Measurements from ENCODE around the gene MTAP. TPM values are rescaled to one million over a fixed set of nuclear protein-coding genes. Genes with fewer than 3 reads are reported as not detected.

Gene MTAP
- total and polyA plus RNA-seq, 9 of the 15 experiments (the other 6 are each of a cell fraction or from before 2014, with no cell fraction given), result 0.07 TPM; not detected in 8

- no peaks in the 10 kb centered on the region for H4K20me1 ChIP-seq (replicated peaks; ENCODE audit: control insufficient read depth, insufficient read depth, low read length)
- TF ChIP-seq SMAD4 (CRISPR knock-in tag; conservative IDR thresholded peaks at IDR 0.05) (no peak), ARID2 (IDR thresholded peaks at IDR 0.05) (no peak), PRPF4 (IDR thresholded peaks at IDR 0.05; ENCODE audit: insufficient read depth, low read depth, low read length, poor library complexity, severe bottlenecking) (no peak), ZKSCAN8 (CRISPR knock-in tag; IDR thresholded peaks at IDR 0.05) (no peak)
- DNase-seq (ENCODE audit: extremely low read depth in 1 of 4, low spot score in 3 of 4), result no peak
- H3K36me3 ChIP-seq (ENCODE audit: control insufficient read depth, insufficient read depth, low read length), result no peaks in the 10 kb centered on the region
- H3K9me1 ChIP-seq (ENCODE audit: control insufficient read depth, insufficient read depth, low read length), result no peaks in the 10 kb centered on the region
- no peak for ATAC-seq
- CTCF ChIA-PET (ENCODE audit: low intra/inter-chr PET ratio), result no interaction called here
- H3K27ac ChIP-seq (ENCODE audit: extremely low read depth, low read depth, low read length), result no peak overlapping the region
- H3K9me3 ChIP-seq (replicated peaks; ENCODE audit: control insufficient read depth, insufficient read depth, low read depth, low read length), result no peaks in the 10 kb centered on the region
- H3K4me1 ChIP-seq (replicated peaks in 1 of 2; ENCODE audit: control insufficient read depth in 2 of 2, insufficient read depth in 2 of 2, low read length in 2 of 2), result no peaks in the 10 kb centered on the region
- no peak overlapping the region for H3K4me2 ChIP-seq (ENCODE audit: insufficient read depth, low read length)
- H3K4me3 ChIP-seq, result no peak overlapping the region
- H3K27me3 ChIP-seq (ENCODE audit: control insufficient read depth in 2 of 2, insufficient read depth in 2 of 2, low read length in 2 of 2), result no peaks in the 10 kb centered on the region
- POLR2A ChIA-PET, result no interaction called here
- WGBS (ENCODE audit: insufficient coverage, low coverage, missing lambda C conversion rate), result no CpG with 5 or more reads among the region's 1 CpG
- H3K79me2 ChIP-seq (ENCODE audit: control insufficient read depth, insufficient read depth, low read length), result no peaks in the 10 kb centered on the region
- H3K9ac ChIP-seq (ENCODE audit: insufficient read depth in 1 of 2, low read depth in 2 of 2, low read length in 2 of 2), result no peak overlapping the region
- no TSS peak for BruUV-seq (replicated peaks)
- in situ Hi-C loops (cut with MboI) (no loop called here), intact Hi-C loops (cut with micrococcal nuclease) (no loop called here)
- no peak overlapping the region for H2AFZ ChIP-seq (ENCODE audit: low read depth, low read length)
- no peak for FAIRE-seq
Measured at GRCh38 chr9:21983561-21983935, 181.1 kb downstream of the MTAP start.

DNA sequence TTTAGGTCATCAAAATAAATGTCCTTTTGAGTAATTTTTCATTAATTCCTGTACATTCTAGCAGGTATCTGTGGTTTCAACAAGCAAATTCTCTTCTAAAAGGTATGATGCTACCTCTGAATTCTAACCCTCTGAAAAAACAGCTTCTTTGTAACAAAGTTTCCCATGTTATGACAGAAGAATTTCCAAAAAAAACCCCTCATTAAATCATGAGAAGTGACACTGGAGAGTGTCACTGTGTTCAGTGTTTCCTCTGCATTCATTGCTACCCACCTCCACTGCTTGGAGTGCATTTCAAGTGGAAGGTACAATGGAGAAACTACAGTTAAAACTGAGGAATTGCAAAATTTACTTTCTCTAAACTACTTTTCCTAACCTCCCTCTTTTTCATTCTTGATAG lies 181.7 kb downstream of the MTAP start:
- FAIRE-seq (no peak), ATAC-seq (no peak), DNase-seq (ENCODE audit: extremely low read depth in 1 of 4, low spot score in 3 of 4) (no peak)
- ChIA-PET POLR2A (no interaction called here), CTCF (ENCODE audit: low intra/inter-chr PET ratio) (no interaction called here)
- Histone ChIP-seq H3K36me3 (ENCODE audit: control insufficient read depth, insufficient read depth, low read length) (no peaks in the 10 kb centered on the region), H3K79me2 (ENCODE audit: control insufficient read depth, insufficient read depth, low read length) (no peaks in the 10 kb centered on the region), H3K9ac (ENCODE audit: insufficient read depth in 1 of 2, low read depth in 2 of 2, low read length in 2 of 2) (no peak overlapping the region), H3K27ac (ENCODE audit: extremely low read depth, low read depth, low read length) (no peak overlapping the region), H3K4me3 (no peak overlapping the region), H2AFZ (ENCODE audit: low read depth, low read length) (no peak overlapping the region), H4K20me1 (replicated peaks; ENCODE audit: control insufficient read depth, insufficient read depth, low read length) (no peaks in the 10 kb centered on the region), H3K9me1 (ENCODE audit: control insufficient read depth, insufficient read depth, low read length) (no peaks in the 10 kb centered on the region), H3K27me3 (ENCODE audit: control insufficient read depth in 2 of 2, insufficient read depth in 2 of 2, low read length in 2 of 2) (no peaks in the 10 kb centered on the region), H3K9me3 (replicated peaks; ENCODE audit: control insufficient read depth, insufficient read depth, low read depth, low read length) (no peaks in the 10 kb centered on the region), H3K4me2 (ENCODE audit: insufficient read depth, low read length) (no peak overlapping the region), H3K4me1 (replicated peaks in 1 of 2; ENCODE audit: control insufficient read depth in 2 of 2, insufficient read depth in 2 of 2, low read length in 2 of 2) (no peaks in the 10 kb centered on the region)
- intact Hi-C loops (cut with micrococcal nuclease) (no loop called here), in situ Hi-C loops (cut with MboI) (no loop called here)
- BruUV-seq (replicated peaks), result no TSS peak
- no peak for TF ChIP-seq ATF3 (IDR thresholded peaks at IDR 0.05)
- no peak for TF ChIP-seq ATF3 (CRISPR knock-in tag; conservative IDR thresholded peaks at IDR 0.05)
- no peak for TF ChIP-seq MAFF (IDR thresholded peaks at IDR 0.05; ENCODE audit: low read length)
- TF ChIP-seq KLF1 (tag; IDR thresholded peaks at IDR 0.05), result no peak
- TF ChIP-seq GATAD2B (IDR thresholded peaks at IDR 0.05; ENCODE audit: borderline replicate concordance), result no peak
- TF ChIP-seq ZNF174 (CRISPR knock-in tag; IDR thresholded peaks at IDR 0.05), result no peak
- TF ChIP-seq HDAC2 (IDR thresholded peaks at IDR 0.05), result no peak
- no peak for TF ChIP-seq ZNF197 (CRISPR knock-in tag; IDR thresholded peaks at IDR 0.05; ENCODE audit: low read depth)
- TF ChIP-seq RFX1 (IDR thresholded peaks at IDR 0.05), result no peak
- TF ChIP-seq POLR2AphosphoS5 (IDR thresholded peaks at IDR 0.05; ENCODE audit: control insufficient read depth, insufficient read depth, low read depth, low read length), result no peak
- no peak for TF ChIP-seq SLC30A9 (CRISPR knock-in tag; IDR thresholded peaks at IDR 0.05)
- no peak for TF ChIP-seq MAFK (IDR thresholded peaks at IDR 0.05; ENCODE audit: low read length)
- TF ChIP-seq, protein P1, sequence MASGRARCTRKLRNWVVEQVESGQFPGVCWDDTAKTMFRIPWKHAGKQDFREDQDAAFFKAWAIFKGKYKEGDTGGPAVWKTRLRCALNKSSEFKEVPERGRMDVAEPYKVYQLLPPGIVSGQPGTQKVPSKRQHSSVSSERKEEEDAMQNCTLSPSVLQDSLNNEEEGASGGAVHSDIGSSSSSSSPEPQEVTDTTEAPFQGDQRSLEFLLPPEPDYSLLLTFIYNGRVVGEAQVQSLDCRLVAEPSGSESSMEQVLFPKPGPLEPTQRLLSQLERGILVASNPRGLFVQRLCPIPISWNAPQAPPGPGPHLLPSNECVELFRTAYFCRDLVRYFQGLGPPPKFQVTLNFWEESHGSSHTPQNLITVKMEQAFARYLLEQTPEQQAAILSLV (tag; IDR thresholded peaks at IDR 0.05), result no peak
- no peak for TF ChIP-seq ILK (tag; IDR thresholded peaks at IDR 0.05; ENCODE audit: borderline replicate concordance, low read depth)
- TF ChIP-seq SMAD3 (CRISPR knock-in tag; conservative IDR thresholded peaks at IDR 0.05), result no peak
